ENCODE data around the gene SPNS2.

DNA sequence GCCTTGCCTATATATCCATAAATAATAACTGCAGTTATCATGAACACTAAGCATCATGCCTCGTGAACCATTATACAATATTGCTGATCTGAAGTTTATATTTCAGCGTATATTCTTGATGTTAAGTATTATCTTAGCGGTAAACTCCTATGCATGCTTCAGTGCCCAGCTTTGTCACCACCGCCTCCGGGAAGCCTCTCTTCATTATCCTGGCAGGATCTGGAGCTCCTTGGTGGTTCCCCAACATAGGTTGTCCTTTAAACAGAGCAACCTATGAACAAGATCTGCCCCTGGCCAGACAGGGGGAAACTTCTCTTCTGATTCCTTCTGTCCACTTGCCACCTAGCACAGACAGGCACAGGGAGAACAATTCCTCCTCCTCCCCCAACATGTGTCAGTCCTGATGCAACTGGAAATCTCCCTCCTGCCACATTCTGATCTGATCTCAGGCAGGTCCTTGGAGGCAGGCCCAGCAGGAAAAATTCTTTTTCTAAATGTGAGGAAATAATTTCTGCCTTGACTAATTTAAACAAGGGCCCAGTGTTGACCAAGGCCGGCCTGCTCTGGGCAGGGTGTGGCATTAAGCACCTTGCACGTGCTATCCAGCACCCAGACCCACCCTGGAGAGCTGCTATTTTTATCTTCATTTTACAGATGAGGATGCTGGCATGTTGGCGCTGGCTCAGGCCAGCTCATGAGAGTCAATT is 22.4 kb downstream of the SPNS2 start:
- TF ChIP-seq, protein P1, sequence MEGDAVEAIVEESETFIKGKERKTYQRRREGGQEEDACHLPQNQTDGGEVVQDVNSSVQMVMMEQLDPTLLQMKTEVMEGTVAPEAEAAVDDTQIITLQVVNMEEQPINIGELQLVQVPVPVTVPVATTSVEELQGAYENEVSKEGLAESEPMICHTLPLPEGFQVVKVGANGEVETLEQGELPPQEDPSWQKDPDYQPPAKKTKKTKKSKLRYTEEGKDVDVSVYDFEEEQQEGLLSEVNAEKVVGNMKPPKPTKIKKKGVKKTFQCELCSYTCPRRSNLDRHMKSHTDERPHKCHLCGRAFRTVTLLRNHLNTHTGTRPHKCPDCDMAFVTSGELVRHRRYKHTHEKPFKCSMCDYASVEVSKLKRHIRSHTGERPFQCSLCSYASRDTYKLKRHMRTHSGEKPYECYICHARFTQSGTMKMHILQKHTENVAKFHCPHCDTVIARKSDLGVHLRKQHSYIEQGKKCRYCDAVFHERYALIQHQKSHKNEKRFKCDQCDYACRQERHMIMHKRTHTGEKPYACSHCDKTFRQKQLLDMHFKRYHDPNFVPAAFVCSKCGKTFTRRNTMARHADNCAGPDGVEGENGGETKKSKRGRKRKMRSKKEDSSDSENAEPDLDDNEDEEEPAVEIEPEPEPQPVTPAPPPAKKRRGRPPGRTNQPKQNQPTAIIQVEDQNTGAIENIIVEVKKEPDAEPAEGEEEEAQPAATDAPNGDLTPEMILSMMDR (IDR thresholded peaks at IDR 0.05): no peak
- no peak for TF ChIP-seq POLR2A (IDR thresholded peaks at IDR 0.05)
